ENCODE results near the gene PRL.

GRCh38 chr6:22247916-22248482, 48.8 kb downstream of the PRL start:
- TF ChIP-seq POLR2A (IDR thresholded peaks at IDR 0.05) (no peak), CTCF (IDR thresholded peaks at IDR 0.05) (no peak)
